ENCODE measurements around the gene MYH13. TPM values are rescaled to one million over a fixed set of nuclear protein-coding genes. Genes with fewer than 3 reads are reported as not detected.

Gene MYH13
- total RNA-seq, 1 donor from 2014 or later, result not detected

DNA sequence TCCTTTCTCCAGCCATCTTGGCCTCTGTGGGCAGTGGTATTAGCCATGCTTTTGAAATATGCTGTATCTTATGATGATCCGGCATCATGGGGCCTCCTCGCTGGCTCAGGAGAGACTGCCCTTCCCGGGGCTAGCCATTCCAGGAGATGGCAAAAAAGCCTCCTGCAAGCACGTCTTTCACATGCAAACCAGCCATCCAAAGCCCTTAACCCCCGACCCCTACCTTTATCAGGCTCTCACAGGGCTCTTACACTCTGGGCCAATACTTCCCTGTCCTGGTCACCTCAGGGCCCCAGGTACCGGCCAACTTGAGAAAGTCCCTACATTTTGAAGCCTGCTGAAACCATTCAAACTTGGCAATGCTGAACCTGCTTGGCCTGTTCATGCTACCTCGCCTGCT, 36.4 kb downstream of the MYH13 start:
- Histone ChIP-seq H3K27me3 (no peaks in the 10 kb centered on the region), H3K4me3 (no peak overlapping the region), H3K4me1 (no peaks in the 10 kb centered on the region), H3K36me3 (no peaks in the 10 kb centered on the region), H3K27ac (no peak overlapping the region), H3K9me3 (no peaks in the 10 kb centered on the region)
- TF ChIP-seq CTCF (IDR thresholded peaks at IDR 0.05), result no peak
- TF ChIP-seq POLR2AphosphoS5 (IDR thresholded peaks at IDR 0.05; ENCODE audit: insufficient read depth in 1 of 2, low read depth in 1 of 2), result no peak
- TF ChIP-seq POLR2A (IDR thresholded peaks at IDR 0.05), result no peak
- intact Hi-C loops (cut with DNase I), result loop anchor here (10.0 kb wide), 1 partner anchor 278 kb away; no protein-coding TSS in a partner anchor
- no peak for DNase-seq (ENCODE audit: extremely low spot score in 2 of 2)

DNA sequence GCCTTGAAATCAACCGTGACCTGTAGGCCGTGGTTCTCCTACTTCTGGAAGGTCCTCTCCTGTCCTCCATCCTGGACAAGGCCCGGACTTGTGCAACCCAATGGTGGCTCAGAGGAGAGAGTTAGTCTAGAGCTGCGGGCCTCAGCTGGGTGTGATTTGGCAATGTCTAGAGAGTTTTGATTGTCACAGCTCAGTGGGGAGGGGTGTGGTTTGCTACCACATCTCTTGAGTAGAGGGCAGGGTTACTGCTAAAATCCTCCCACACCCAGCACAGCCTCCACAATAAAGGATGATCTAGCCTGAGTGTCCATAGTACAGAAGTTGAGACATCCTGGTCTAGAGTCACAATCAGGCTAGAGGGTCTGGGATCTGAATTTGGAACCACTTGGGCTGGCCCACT, 40.3 kb downstream of the MYH13 start:
- Histone ChIP-seq H3K4me3 (no peak overlapping the region), H3K9me3 (no peaks in the 10 kb centered on the region), H3K27ac (no peak overlapping the region), H3K27me3 (no peaks in the 10 kb centered on the region), H3K4me1 (no peaks in the 10 kb centered on the region), H3K36me3 (no peaks in the 10 kb centered on the region)
- intact Hi-C loops (cut with DNase I), result loop anchor here (10.0 kb wide), 1 partner anchor 282 kb away; no protein-coding TSS in a partner anchor
- TF ChIP-seq POLR2AphosphoS5 (IDR thresholded peaks at IDR 0.05; ENCODE audit: insufficient read depth in 1 of 2, low read depth in 1 of 2) (no peak), POLR2A (IDR thresholded peaks at IDR 0.05) (no peak), CTCF (IDR thresholded peaks at IDR 0.05) (no peak)
- no peak for DNase-seq (ENCODE audit: extremely low spot score in 2 of 2)

- H3K9me3 ChIP-seq, result no peaks in the 10 kb centered on the region
- H3K4me3 ChIP-seq, result no peak overlapping the region
- no peak for TF ChIP-seq POLR2AphosphoS5 (IDR thresholded peaks at IDR 0.05; ENCODE audit: insufficient read depth in 1 of 2, low read depth in 1 of 2)
- no peak for DNase-seq (ENCODE audit: extremely low spot score in 2 of 2)
- H3K27ac ChIP-seq, result no peak overlapping the region
- H3K4me1 ChIP-seq, result no peaks in the 10 kb centered on the region
- intact Hi-C loops (cut with DNase I), result no loop called here
- no peaks in the 10 kb centered on the region for H3K27me3 ChIP-seq
- H3K36me3 ChIP-seq, result no peaks in the 10 kb centered on the region
Measured at GRCh38 chr17:10328971-10329923, 43.6 kb downstream of the MYH13 start.

- TF ChIP-seq CTCF (IDR thresholded peaks at IDR 0.05) (no peak), POLR2AphosphoS5 (IDR thresholded peaks at IDR 0.05; ENCODE audit: insufficient read depth in 1 of 2, low read depth in 1 of 2) (no peak), POLR2A (IDR thresholded peaks at IDR 0.05) (no peak)
- no peak overlapping the region for H3K27ac ChIP-seq
- intact Hi-C loops (cut with DNase I), result no loop called here
- no peak for DNase-seq (ENCODE audit: extremely low spot score in 2 of 2)
- H3K9me3 ChIP-seq, result no peaks in the 10 kb centered on the region
- no peaks in the 10 kb centered on the region for H3K27me3 ChIP-seq
- no peaks in the 10 kb centered on the region for H3K4me1 ChIP-seq
- H3K36me3 ChIP-seq, result no peaks in the 10 kb centered on the region
- no peak overlapping the region for H3K4me3 ChIP-seq
Measured at GRCh38 chr17:10328206-10328605, 44.6 kb downstream of the MYH13 start.

DNA sequence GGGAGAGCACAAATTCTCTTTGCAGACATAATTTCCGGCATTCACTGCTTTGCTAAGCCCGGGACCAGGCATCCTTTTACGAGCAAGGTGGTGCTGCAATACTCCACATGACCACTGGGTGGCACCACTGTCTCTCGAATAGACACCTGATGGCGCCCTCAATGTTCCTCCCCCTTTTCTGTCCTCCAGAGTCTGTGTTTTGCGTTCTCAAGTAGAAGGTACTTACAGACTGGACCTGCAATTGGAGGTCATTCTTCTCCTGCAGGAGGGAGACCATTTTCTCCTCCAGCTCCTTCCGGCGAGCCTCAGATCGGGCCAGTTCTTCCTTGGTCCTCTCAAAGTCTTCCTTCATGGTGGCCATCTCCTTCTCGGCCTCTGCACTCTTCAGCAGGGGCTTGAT, 45.2 kb downstream of the MYH13 start:
- intact Hi-C loops (cut with DNase I), result no loop called here
- Histone ChIP-seq H3K4me1 (no peaks in the 10 kb centered on the region), H3K9me3 (no peaks in the 10 kb centered on the region), H3K27me3 (no peaks in the 10 kb centered on the region), H3K4me3 (no peak overlapping the region), H3K27ac (no peak overlapping the region), H3K36me3 (no peaks in the 10 kb centered on the region)
- TF ChIP-seq POLR2A (IDR thresholded peaks at IDR 0.05) (no peak), CTCF (IDR thresholded peaks at IDR 0.05) (peak; percentile 78 to 87 (median 81)), POLR2AphosphoS5 (IDR thresholded peaks at IDR 0.05; ENCODE audit: insufficient read depth in 1 of 2, low read depth in 1 of 2) (no peak)
- no peak for DNase-seq (ENCODE audit: extremely low spot score in 2 of 2)
